Measurements from ENCODE around the gene ATXN1. TPM values are rescaled to one million over a fixed set of nuclear protein-coding genes. Genes with fewer than 3 reads are reported as not detected.

ATXN1 gene
- polyA plus RNA-seq, 1 donor from 2014 or later: 28.2 TPM

GRCh38 chr6:16437984-16438383, 323.3 kb downstream of the ATXN1 start:
- no peak overlapping the region for H3K4me3 ChIP-seq (ENCODE audit: low read length)
- H3K36me3 ChIP-seq (ENCODE audit: insufficient read depth, low read length): no peaks in the 10 kb centered on the region
- H3K27me3 ChIP-seq (ENCODE audit: insufficient read depth, low read depth, low read length): no peaks in the 10 kb centered on the region
- no peaks in the 10 kb centered on the region for H3K79me2 ChIP-seq (replicated peaks; ENCODE audit: insufficient read depth, low read length)
- no peak overlapping the region for H3K27ac ChIP-seq (ENCODE audit: low read length)
- TF ChIP-seq CTCF (IDR thresholded peaks at IDR 0.05; ENCODE audit: poor library complexity, severe bottlenecking): no peak
- TF ChIP-seq REST (IDR thresholded peaks at IDR 0.05; ENCODE audit: borderline replicate concordance): no peak
- no peak for TF ChIP-seq TAF1 (IDR thresholded peaks at IDR 0.05; ENCODE audit: low read depth)
- no peak for TF ChIP-seq SMC3 (conservative IDR thresholded peaks at IDR 0.05; ENCODE audit: poor library complexity)
- no peak for TF ChIP-seq EP300 (conservative IDR thresholded peaks at IDR 0.05; ENCODE audit: poor library complexity, severe bottlenecking)
- no peak for TF ChIP-seq MXI1 (conservative IDR thresholded peaks at IDR 0.05; ENCODE audit: poor library complexity, severe bottlenecking)
- TF ChIP-seq POLR2AphosphoS5 (IDR thresholded peaks at IDR 0.05): no peak
- no peak for TF ChIP-seq RAD21 (conservative IDR thresholded peaks at IDR 0.05)
- TF ChIP-seq EZH2 (IDR thresholded peaks at IDR 0.05; ENCODE audit: borderline replicate concordance, insufficient read depth, low read length, poor library complexity, severe bottlenecking): no peak
- no peak overlapping the region for H2AFZ ChIP-seq (ENCODE audit: low read depth, low read length)
- no peaks in the 10 kb centered on the region for H3K9me2 ChIP-seq (ENCODE audit: insufficient read depth, low read length)
- no peaks in the 10 kb centered on the region for H3K9me3 ChIP-seq (ENCODE audit: low read length)
- H3K4me2 ChIP-seq (ENCODE audit: low read length): no peak overlapping the region
- no peaks in the 10 kb centered on the region for H3F3A ChIP-seq (ENCODE audit: insufficient read depth, low read length, poor library complexity, severe bottlenecking)
- H4K20me1 ChIP-seq (ENCODE audit: insufficient read depth): no peaks in the 10 kb centered on the region
- no peak overlapping the region for H3K9ac ChIP-seq (ENCODE audit: low read length)

GRCh38 chr6:16437095-16437494, 324.2 kb downstream of the ATXN1 start:
- Histone ChIP-seq H3K9me2 (ENCODE audit: insufficient read depth, low read length) (no peaks in the 10 kb centered on the region), H3K4me3 (ENCODE audit: low read length) (no peak overlapping the region), H3K27me3 (ENCODE audit: insufficient read depth, low read depth, low read length) (no peaks in the 10 kb centered on the region), H3K9ac (ENCODE audit: low read length) (no peak overlapping the region), H3K36me3 (ENCODE audit: insufficient read depth, low read length) (no peaks in the 10 kb centered on the region), H3K9me3 (ENCODE audit: low read length) (no peaks in the 10 kb centered on the region), H3K27ac (ENCODE audit: low read length) (no peak overlapping the region), H4K20me1 (ENCODE audit: insufficient read depth) (no peaks in the 10 kb centered on the region), H2AFZ (ENCODE audit: low read depth, low read length) (no peak overlapping the region), H3K79me2 (replicated peaks; ENCODE audit: insufficient read depth, low read length) (no peaks in the 10 kb centered on the region), H3F3A (ENCODE audit: insufficient read depth, low read length, poor library complexity, severe bottlenecking) (no peaks in the 10 kb centered on the region), H3K4me2 (ENCODE audit: low read length) (no peak overlapping the region)
- TF ChIP-seq EZH2 (IDR thresholded peaks at IDR 0.05; ENCODE audit: borderline replicate concordance, insufficient read depth, low read length, poor library complexity, severe bottlenecking) (no peak), POLR2AphosphoS5 (IDR thresholded peaks at IDR 0.05) (no peak), CTCF (IDR thresholded peaks at IDR 0.05; ENCODE audit: poor library complexity, severe bottlenecking) (no peak), EP300 (conservative IDR thresholded peaks at IDR 0.05; ENCODE audit: poor library complexity, severe bottlenecking) (no peak), TAF1 (IDR thresholded peaks at IDR 0.05; ENCODE audit: low read depth) (no peak), SMC3 (conservative IDR thresholded peaks at IDR 0.05; ENCODE audit: poor library complexity) (no peak), MXI1 (conservative IDR thresholded peaks at IDR 0.05; ENCODE audit: poor library complexity, severe bottlenecking) (no peak), REST (IDR thresholded peaks at IDR 0.05; ENCODE audit: borderline replicate concordance) (no peak)

Measured in neural cell (in vitro differentiated cells).